GM12891 (cell line): ENCODE data around the gene KCNK3.

ENCODE experiments used
- DNase-seq: peaks from one replicate; pipeline ENCODE4 v3.0.0; 2011; ENCODE audit warnings: low spot score; ENCODE audit not compliant: insufficient read length
- FAIRE-seq: peaks from 2 replicates; lab custom pipeline; 2011; peaks lifted over from hg19 to GRCh38; lab: Jason Lieb, UNC
- PAX5 ChIP-seq: IDR thresholded peaks from 2 replicates; pipeline ENCODE4 v1.6.1; 2011; ENCODE audit warnings: low read length, moderate library complexity, mild to moderate bottlenecking; ENCODE audit not compliant: insufficient read depth, severe bottlenecking
- POLR2AphosphoS5 ChIP-seq: IDR thresholded peaks from 2 replicates; pipeline ENCODE4 v1.6.1; 2011; ENCODE audit warnings: low read depth, low read length, control low read depth
- SPI1 ChIP-seq: IDR thresholded peaks from 2 replicates; pipeline ENCODE4 v1.6.1; 2011; ENCODE audit warnings: low read depth, low read length, control low read depth
- TAF1 ChIP-seq: IDR thresholded peaks from 2 replicates; pipeline ENCODE4 v1.6.1; 2011; ENCODE audit warnings: low read depth, low read length, control low read depth

KCNK3 gene

DNA sequence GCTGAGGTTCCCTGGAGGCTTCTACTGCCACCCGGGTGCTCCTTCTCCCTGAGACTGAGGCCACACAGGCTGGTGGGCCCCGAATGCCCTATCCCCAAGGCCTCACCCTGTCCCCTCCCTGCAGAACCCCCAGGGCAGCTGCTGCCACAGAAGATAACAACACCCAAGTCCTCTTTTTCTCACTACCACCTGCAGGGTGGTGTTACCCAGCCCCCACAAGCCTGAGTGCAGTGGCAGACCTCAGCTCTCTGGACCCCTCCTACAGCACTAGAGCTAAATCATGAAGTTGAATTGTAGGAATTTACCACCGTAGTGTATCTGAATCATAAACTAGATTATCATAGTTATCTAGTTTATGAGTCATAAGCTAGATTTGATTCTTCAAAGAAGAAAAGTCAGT lies 86.0 kb downstream of the KCNK3 start:
- DNase-seq (no peak), FAIRE-seq (no peak)
- TF ChIP-seq POLR2AphosphoS5, result no peak

DNA sequence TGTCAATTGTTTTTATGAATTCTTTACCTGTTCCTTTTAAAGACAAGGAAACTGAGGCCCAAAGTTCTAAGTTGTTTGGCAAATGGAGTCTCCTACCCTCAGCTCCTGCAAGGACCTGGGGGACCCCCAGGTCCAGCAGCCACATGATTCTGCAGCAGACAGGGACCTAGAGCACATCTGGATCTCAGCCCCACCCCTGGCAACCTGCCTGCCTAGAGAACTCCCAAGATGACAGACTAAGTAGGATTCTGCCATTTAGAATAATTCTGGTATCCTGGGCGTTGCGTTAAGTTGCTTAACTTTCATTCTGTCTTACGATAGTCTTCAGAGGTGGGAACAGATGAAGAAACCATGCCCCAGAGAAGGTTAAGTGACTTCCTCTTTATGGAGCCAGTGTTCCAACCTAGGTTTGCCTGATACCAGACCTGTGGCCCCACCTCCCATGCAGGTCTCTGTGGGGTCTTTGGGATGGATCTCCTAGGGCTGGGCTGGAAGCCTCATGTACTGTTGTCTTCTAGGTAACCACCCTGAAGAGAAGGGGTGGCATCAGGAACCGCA lies 87.8 kb downstream of the KCNK3 start:
- FAIRE-seq (no peak), DNase-seq (no peak)
- TF ChIP-seq PAX5, result no peak
- TF ChIP-seq TAF1, result no peak
- TF ChIP-seq POLR2AphosphoS5, result no peak
- TF ChIP-seq SPI1, result no peak; the same call in 1 of the 2 replicates
